NCI-H2107 (cell line): ENCODE measurements around the gene GALNT17.
"Not testable (repeated sequence)": the region's sequence is repeated elsewhere in the genome, so short reads cannot be mapped to it uniquely, and the experiment has no call there.

Source experiments
- DNase-seq: peaks from one replicate; lab custom pipeline; 2025; lab: John Stamatoyannopoulos, UW

The GALNT17 gene

GRCh38 chr7:71165708-71166107, 33.8 kb downstream of the GALNT17 start:
- no peak for DNase-seq

- no peak for DNase-seq
These were observed 39.5 kb downstream of the GALNT17 start for GRCh38 chr7:71171476-71171875.

- no peak for DNase-seq
These were observed 42.0 kb downstream of the GALNT17 start for GRCh38 chr7:71173955-71174354.

GRCh38 chr7:71182438-71182935, 50.5 kb downstream of the GALNT17 start:
- DNase-seq, result no peak

GRCh38 chr7:71184136-71184535, 52.2 kb downstream of the GALNT17 start:
- DNase-seq, result no peak

- DNase-seq, result no peak
These were observed 52.7 kb downstream of the GALNT17 start for GRCh38 chr7:71184609-71185008.

- DNase-seq, result no peak
These were observed 54.7 kb downstream of the GALNT17 start for GRCh38 chr7:71186535-71187057.

GRCh38 chr7:71191771-71192170, 59.8 kb downstream of the GALNT17 start:
- DNase-seq, result no peak

- no peak for DNase-seq
These were observed 61.3 kb downstream of the GALNT17 start for GRCh38 chr7:71193099-71193810.

GRCh38 chr7:71198391-71198790, 66.4 kb downstream of the GALNT17 start:
- no peak for DNase-seq

- no peak for DNase-seq
These were observed 66.9 kb downstream of the GALNT17 start for GRCh38 chr7:71198887-71199286.

- DNase-seq, result no peak
These were observed 74.2 kb downstream of the GALNT17 start for GRCh38 chr7:71206184-71206583.

- DNase-seq, result no peak
These were observed 76.9 kb downstream of the GALNT17 start for GRCh38 chr7:71208881-71209280.

- DNase-seq, result not testable (repeated sequence)
These were observed 77.5 kb downstream of the GALNT17 start for GRCh38 chr7:71209484-71209883.

GRCh38 chr7:71210220-71210619, 78.3 kb downstream of the GALNT17 start:
- DNase-seq, result no peak

- not testable (repeated sequence) for DNase-seq
These were observed 80.5 kb downstream of the GALNT17 start for GRCh38 chr7:71212433-71212832.

GRCh38 chr7:71216211-71216610, 84.3 kb downstream of the GALNT17 start:
- no peak for DNase-seq

- no peak for DNase-seq
These were observed 88.3 kb downstream of the GALNT17 start for GRCh38 chr7:71220210-71220695.

- no peak for DNase-seq
These were observed 89.1 kb downstream of the GALNT17 start for GRCh38 chr7:71221049-71221448.

- no peak for DNase-seq
These were observed 89.6 kb downstream of the GALNT17 start for GRCh38 chr7:71221549-71221948.

- no peak for DNase-seq
These were observed 95.2 kb downstream of the GALNT17 start for GRCh38 chr7:71227126-71227525.

GRCh38 chr7:71229148-71229547, 97.2 kb downstream of the GALNT17 start:
- DNase-seq, result no peak

GRCh38 chr7:71229699-71230098, 97.8 kb downstream of the GALNT17 start:
- DNase-seq, result no peak

GRCh38 chr7:71235253-71235652, 103.3 kb downstream of the GALNT17 start:
- DNase-seq, result no peak
